ENCODE measurements around the gene TMEM63A. TPM values are rescaled to one million over a fixed set of nuclear protein-coding genes. Genes with fewer than 3 reads are reported as not detected.
"Not testable (repeated sequence)": the region's sequence is repeated elsewhere in the genome, so short reads cannot be mapped to it uniquely, and the experiment has no call there.

Gene TMEM63A
- 10 to 100 TPM; 52.2 to 59.1 TPM for total RNA-seq

- POLR2A ChIA-PET = interaction anchor here (0.6 to 4.2 kb wide), 21 partner anchors 11 to 474 kb away, joined by 3 to 49 read pairs (median 4); partner anchors contain the start of genes LBR, PYCR2 and SRP9
- Mint-ChIP-seq H3K4me1 (ENCODE audit: low read depth) (peaks cover 49% of the 10 kb centered on the region), H3K36me3 (peaks cover 4% of the 10 kb centered on the region), H3K9me3 (no peaks in the 10 kb centered on the region), H3K27me3 (no peaks in the 10 kb centered on the region), H3K4me3 (peak within 1 kb of the TSS; percentile 88), H3K27ac (peak within 1 kb of the TSS; percentile 92)
- intact Hi-C loops (cut with micrococcal nuclease) = loop anchor here (1.0 to 2.0 kb wide), 5 partner anchors 15 to 105 kb away; partner anchors contain the start of genes PYCR2 and SRP9
- DNase-seq = peak; percentile 92
- CTCF ChIA-PET = interaction anchor here (0.6 to 5.8 kb wide), 16 partner anchors 10 to 1398 kb away, joined by 3 to 41 read pairs (median 4); partner anchors contain the start of genes PYCR2 and SRP9
Observed at GRCh38 chr1:225881959-225882693, at the start of gene TMEM63A. TSS of gene TMEM63A (minus strand) at chr1:225882380. CDS start at chr1:225877580, 4,800 bp downstream.

DNA sequence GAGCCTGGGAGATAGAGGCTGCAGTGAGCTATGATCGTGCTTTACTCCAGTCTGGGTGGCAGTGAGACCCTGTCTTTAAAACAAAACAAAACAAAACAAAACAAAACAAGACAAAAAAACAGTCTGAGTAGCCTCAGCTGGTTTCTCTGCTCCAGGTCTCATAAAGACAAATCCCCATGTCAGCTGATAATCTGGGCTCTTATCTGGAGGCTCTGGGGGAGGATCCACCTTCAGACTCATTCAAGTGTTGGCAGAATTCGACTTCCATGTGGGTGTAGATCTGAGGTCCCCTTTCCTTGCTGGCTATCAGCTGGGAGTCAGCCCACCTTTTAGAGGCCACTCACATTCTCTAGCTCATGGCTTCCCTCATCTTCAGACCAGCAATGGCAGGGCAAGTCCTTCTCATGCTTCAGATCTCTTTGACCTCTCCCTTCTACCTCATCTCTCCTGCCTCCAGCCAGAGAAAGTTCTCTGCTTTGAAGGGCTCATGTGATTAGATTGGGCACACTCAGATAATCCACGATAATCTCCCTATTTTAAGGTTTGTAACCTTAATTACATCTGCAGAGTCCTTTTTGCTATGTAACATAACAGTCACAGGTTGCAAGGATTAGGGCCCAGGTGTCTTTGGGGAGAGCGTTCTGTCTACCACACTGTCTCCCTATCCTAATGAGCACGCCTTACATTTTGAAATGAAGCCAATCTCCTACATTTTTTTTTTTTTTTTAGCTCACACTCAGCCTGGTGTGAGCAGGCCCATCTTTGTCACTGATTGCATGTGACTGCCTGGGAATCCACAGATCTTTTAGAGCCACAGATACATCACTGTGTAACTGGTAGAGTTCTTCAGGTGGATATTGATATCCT, 49.3 kb upstream of the TMEM63A start:
- intact Hi-C loops (cut with micrococcal nuclease) = no loop called here
- Mint-ChIP-seq H3K27ac (no peak overlapping the region), H3K27me3 (no peaks in the 10 kb centered on the region), H3K9me3 (no peaks in the 10 kb centered on the region), H3K4me1 (ENCODE audit: low read depth) (peaks cover 5% of the 10 kb centered on the region), H3K36me3 (no peaks in the 10 kb centered on the region), H3K4me3 (no peak overlapping the region)
- POLR2A ChIA-PET = interaction anchor here (1.3 kb wide), 1 partner anchor 49 kb away, joined by 4 read pairs; the partner anchor contains the start of gene TMEM63A
- CTCF ChIA-PET = interaction anchor here (0.8 to 3.0 kb wide), 4 partner anchors 21 to 44 kb away, joined by 3 to 14 read pairs (median 4); no protein-coding TSS in a partner anchor
- no peak for DNase-seq

- H3K4me3 Mint-ChIP-seq = no peak overlapping the region
- H3K4me1 Mint-ChIP-seq (ENCODE audit: low read depth) = peaks cover 5% of the 10 kb centered on the region
- H3K9me3 Mint-ChIP-seq = no peaks in the 10 kb centered on the region
- intact Hi-C loops (cut with micrococcal nuclease) = no loop called here
- no peaks in the 10 kb centered on the region for H3K36me3 Mint-ChIP-seq
- ChIA-PET POLR2A (interaction anchor here (1.3 kb wide), 1 partner anchor 48 kb away, joined by 4 read pairs; the partner anchor contains the start of gene TMEM63A), CTCF (interaction anchor here (0.8 to 3.0 kb wide), 2 partner anchors 20 to 45 kb away, joined by 3 to 14 read pairs; no protein-coding TSS in a partner anchor)
- DNase-seq = no peak
- H3K27ac Mint-ChIP-seq = no peak overlapping the region
- no peaks in the 10 kb centered on the region for H3K27me3 Mint-ChIP-seq
Observed at GRCh38 chr1:225930566-225930965, 48.4 kb upstream of the TMEM63A start.

GRCh38 chr1:225929462-225929861, 47.3 kb upstream of the TMEM63A start:
- not testable (repeated sequence) for H3K4me3 Mint-ChIP-seq
- intact Hi-C loops (cut with micrococcal nuclease) = loop anchor here (10.0 kb wide), 1 partner anchor 135 kb away; the partner anchor contains the start of gene H3-3A
- CTCF ChIA-PET = interaction anchor here (0.8 kb wide), 1 partner anchor 46 kb away, joined by 3 read pairs; no protein-coding TSS in a partner anchor

GRCh38 chr1:225928186-225929175, 46.3 kb upstream of the TMEM63A start:
- Mint-ChIP-seq H3K27ac (peak overlapping the region; percentile 76), H3K4me1 (ENCODE audit: low read depth) (peaks cover 7% of the 10 kb centered on the region), H3K27me3 (no peaks in the 10 kb centered on the region), H3K4me3 (no peak overlapping the region), H3K9me3 (no peaks in the 10 kb centered on the region), H3K36me3 (peaks cover 1% of the 10 kb centered on the region)
- intact Hi-C loops (cut with micrococcal nuclease) = loop anchor here (10.0 kb wide), 1 partner anchor 136 kb away; the partner anchor contains the start of gene H3-3A
- ChIA-PET CTCF (interaction anchor here (0.8 kb wide), 1 partner anchor 47 kb away, joined by 3 read pairs; no protein-coding TSS in a partner anchor), POLR2A (interaction anchor here (0.7 kb wide), 1 partner anchor 18 kb away, joined by 3 read pairs; no protein-coding TSS in a partner anchor)
- no peak for DNase-seq

More at GRCh38 chr1:225929462-225929861, 47.3 kb upstream of the TMEM63A start:
- not testable (repeated sequence) for H3K4me1 Mint-ChIP-seq (ENCODE audit: low read depth); H3K9me3 Mint-ChIP-seq; DNase-seq; H3K36me3 Mint-ChIP-seq; H3K27me3 Mint-ChIP-seq
- POLR2A ChIA-PET = interaction anchor here (0.7 kb wide), 1 partner anchor 47 kb away, joined by 4 read pairs; the partner anchor contains the start of gene TMEM63A
- peak overlapping the region; percentile 76 for H3K27ac Mint-ChIP-seq

- no peaks in the 10 kb centered on the region for H3K27me3 Mint-ChIP-seq
- intact Hi-C loops (cut with micrococcal nuclease) = loop anchor here (10.0 kb wide), 1 partner anchor 138 kb away; the partner anchor contains the start of gene H3-3A
Observed at GRCh38 chr1:225926551-225927113, 44.5 kb upstream of the TMEM63A start.

DNA sequence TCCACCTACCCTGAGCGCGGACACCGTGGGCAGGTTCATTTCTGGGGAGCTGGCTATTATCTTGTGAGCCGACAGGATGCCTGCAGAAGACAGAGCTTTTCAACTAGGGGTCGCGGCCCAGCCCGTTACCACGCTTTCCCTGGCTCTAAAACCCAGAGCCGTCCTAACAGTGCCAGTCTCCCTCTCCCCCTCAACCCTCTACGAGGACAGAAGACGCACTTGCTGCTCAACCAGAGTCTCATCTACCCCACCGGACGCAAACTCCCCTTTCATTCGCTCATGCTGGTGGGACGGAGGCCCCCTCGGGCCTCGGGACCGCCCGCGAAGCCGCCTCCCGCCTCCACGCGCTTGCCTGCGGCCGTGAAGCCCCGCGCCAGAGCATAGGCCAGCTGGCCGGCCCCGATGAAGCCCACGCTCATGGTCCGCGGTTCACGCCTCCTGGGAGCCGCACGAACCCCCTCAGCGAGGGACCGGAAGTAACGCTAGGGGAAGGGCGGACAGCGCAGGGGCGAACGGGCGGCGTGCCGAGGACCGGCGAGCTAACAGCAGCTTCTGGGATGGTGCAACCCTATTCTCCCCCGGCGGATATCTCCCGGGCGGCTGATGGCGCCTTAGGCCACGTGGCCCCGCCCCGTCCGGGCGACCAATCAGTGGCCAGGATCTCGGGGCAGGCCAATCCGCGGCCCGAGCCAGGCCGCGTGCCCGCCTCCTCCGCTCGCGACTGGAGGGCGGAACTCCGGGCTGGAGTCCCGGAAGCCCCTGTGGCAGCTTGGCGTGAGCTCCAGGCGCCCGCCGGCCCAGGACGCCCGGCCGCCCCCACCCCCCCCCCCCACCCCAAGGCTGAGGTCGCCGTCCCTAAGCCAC, 41.7 kb upstream of the TMEM63A start, which contains the start of gene PYCR2:
PYCR2 (minus strand) TSS at position 559 of the 864 bp plus-strand sequence; CDS start at position 419, 140 bp downstream.
- Mint-ChIP-seq H3K27me3 (no peaks in the 10 kb centered on the region), H3K27ac (peak within 1 kb of the TSS; percentile 92), H3K4me1 (ENCODE audit: low read depth) (peaks cover 37% of the 10 kb centered on the region), H3K9me3 (no peaks in the 10 kb centered on the region), H3K4me3 (peak within 1 kb of the TSS; percentile 95), H3K36me3 (peaks cover 28% of the 10 kb centered on the region)
- DNase-seq = peak; percentile 97
- POLR2A ChIA-PET = interaction anchor here (1.0 to 3.6 kb wide), 14 partner anchors 13 to 463 kb away, joined by 3 to 20 read pairs (median 5); partner anchors contain the start of genes SDE2, SRP9 and TMEM63A
- CTCF ChIA-PET = interaction anchor here (1.0 to 2.6 kb wide), 8 partner anchors 13 to 451 kb away, joined by 3 to 17 read pairs (median 6); partner anchors contain the start of genes SRP9 and TMEM63A
- intact Hi-C loops (cut with micrococcal nuclease) = loop anchor here (1.0 to 10.0 kb wide), 7 partner anchors 27 to 479 kb away; partner anchors contain the start of genes H3-3A, SDE2, SRP9 and TMEM63A

More at GRCh38 chr1:225926551-225927113, 44.5 kb upstream of the TMEM63A start:
- ChIA-PET POLR2A (interaction anchor here (1.2 kb wide), 1 partner anchor 149 kb away, joined by 3 read pairs; the partner anchor contains the start of gene SRP9), CTCF (interaction anchor here (1.0 to 1.2 kb wide), 3 partner anchors 8 to 86 kb away, joined by 3 to 4 read pairs (median 3); no protein-coding TSS in a partner anchor)
- DNase-seq = no peak
- H3K36me3 Mint-ChIP-seq = peaks cover 7% of the 10 kb centered on the region
- peaks cover 19% of the 10 kb centered on the region for H3K4me1 Mint-ChIP-seq (ENCODE audit: low read depth)
- no peak overlapping the region for H3K27ac Mint-ChIP-seq
- no peak overlapping the region for H3K4me3 Mint-ChIP-seq
- no peaks in the 10 kb centered on the region for H3K9me3 Mint-ChIP-seq

DNA sequence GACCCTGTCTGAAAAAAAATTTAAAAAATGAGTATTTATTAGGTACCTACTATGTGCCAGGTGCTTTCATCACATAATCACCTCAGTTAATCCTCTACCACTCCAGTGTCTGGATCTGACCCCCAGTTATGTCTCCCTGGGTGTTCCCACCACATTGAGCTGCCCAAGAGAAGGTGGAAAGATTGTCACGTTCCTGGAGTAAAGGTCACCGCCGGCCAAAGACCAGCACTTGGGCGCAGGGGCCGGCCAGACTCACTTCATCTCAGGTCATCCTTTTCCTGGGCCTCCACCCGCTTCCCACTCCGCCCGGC, 41.2 kb upstream of the TMEM63A start:
- ChIA-PET CTCF (interaction anchor here (1.3 to 2.6 kb wide), 5 partner anchors 12 to 449 kb away, joined by 6 to 17 read pairs (median 7); partner anchors contain the start of genes SRP9 and TMEM63A), POLR2A (interaction anchor here (1.0 to 3.6 kb wide), 13 partner anchors 13 to 462 kb away, joined by 3 to 20 read pairs (median 6); partner anchors contain the start of genes SDE2, SRP9 and TMEM63A)
- H3K27ac Mint-ChIP-seq = peak overlapping the region; percentile 92
- H3K36me3 Mint-ChIP-seq = peaks cover 31% of the 10 kb centered on the region
- H3K4me3 Mint-ChIP-seq = peak overlapping the region; percentile 95
- no peaks in the 10 kb centered on the region for H3K9me3 Mint-ChIP-seq
- H3K27me3 Mint-ChIP-seq = no peaks in the 10 kb centered on the region
- no peak for DNase-seq
- H3K4me1 Mint-ChIP-seq (ENCODE audit: low read depth) = peaks cover 36% of the 10 kb centered on the region
- intact Hi-C loops (cut with micrococcal nuclease) = loop anchor here (10.0 kb wide), 1 partner anchor 141 kb away; the partner anchor contains the start of gene H3-3A

Measured in activated CD4-positive, alpha-beta memory T cell treated with anti-CD3 and anti-CD28 coated beads for 36 hours (primary cell).